Measurements from ENCODE around the gene ANKRD7.

DNA sequence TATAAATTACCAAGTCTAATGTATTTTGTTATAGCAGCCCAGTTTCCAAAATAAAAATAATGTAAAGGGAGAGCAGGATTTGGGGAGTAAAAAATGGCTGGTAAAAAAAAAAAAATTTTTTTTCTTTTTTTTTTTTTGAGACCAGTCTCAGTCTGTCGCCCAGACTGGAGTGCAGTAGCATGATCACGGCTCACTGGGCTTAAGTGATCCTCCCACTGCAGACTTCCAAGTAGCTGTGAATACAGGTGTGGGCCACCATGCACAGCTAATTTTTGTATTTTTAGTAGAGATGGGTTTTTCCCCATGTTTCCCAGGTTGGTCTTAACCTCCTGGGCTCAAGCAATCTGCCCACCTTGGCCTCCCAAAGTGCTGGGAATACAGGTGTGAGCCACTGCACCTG is 45.3 kb upstream of the ANKRD7 start:
- TF ChIP-seq EP300 (IDR thresholded peaks at IDR 0.05): no peak
- TF ChIP-seq, protein P1, sequence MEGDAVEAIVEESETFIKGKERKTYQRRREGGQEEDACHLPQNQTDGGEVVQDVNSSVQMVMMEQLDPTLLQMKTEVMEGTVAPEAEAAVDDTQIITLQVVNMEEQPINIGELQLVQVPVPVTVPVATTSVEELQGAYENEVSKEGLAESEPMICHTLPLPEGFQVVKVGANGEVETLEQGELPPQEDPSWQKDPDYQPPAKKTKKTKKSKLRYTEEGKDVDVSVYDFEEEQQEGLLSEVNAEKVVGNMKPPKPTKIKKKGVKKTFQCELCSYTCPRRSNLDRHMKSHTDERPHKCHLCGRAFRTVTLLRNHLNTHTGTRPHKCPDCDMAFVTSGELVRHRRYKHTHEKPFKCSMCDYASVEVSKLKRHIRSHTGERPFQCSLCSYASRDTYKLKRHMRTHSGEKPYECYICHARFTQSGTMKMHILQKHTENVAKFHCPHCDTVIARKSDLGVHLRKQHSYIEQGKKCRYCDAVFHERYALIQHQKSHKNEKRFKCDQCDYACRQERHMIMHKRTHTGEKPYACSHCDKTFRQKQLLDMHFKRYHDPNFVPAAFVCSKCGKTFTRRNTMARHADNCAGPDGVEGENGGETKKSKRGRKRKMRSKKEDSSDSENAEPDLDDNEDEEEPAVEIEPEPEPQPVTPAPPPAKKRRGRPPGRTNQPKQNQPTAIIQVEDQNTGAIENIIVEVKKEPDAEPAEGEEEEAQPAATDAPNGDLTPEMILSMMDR (IDR thresholded peaks at IDR 0.05): no peak

Measured in upper lobe of left lung (tissue), 4 donors.